ENCODE measurements around the gene ALG1. TPM values are rescaled to one million over a fixed set of nuclear protein-coding genes. Genes with fewer than 3 reads are reported as not detected.

Gene ALG1
- total and polyA plus RNA-seq, 2 donors from 2014 or later: 23.4 to 26.4 TPM

- H3K27me3 ChIP-seq (ENCODE audit: control insufficient read depth, insufficient read depth, low read length): no peaks in the 10 kb centered on the region
- no peaks in the 10 kb centered on the region for H3K36me3 ChIP-seq (ENCODE audit: control insufficient read depth in 2 of 3, insufficient read depth in 3 of 3, low read length in 3 of 3)
- no peak overlapping the region for H3K4me3 ChIP-seq (ENCODE audit: low read length in 3 of 3)
- TF ChIP-seq, protein P1, sequence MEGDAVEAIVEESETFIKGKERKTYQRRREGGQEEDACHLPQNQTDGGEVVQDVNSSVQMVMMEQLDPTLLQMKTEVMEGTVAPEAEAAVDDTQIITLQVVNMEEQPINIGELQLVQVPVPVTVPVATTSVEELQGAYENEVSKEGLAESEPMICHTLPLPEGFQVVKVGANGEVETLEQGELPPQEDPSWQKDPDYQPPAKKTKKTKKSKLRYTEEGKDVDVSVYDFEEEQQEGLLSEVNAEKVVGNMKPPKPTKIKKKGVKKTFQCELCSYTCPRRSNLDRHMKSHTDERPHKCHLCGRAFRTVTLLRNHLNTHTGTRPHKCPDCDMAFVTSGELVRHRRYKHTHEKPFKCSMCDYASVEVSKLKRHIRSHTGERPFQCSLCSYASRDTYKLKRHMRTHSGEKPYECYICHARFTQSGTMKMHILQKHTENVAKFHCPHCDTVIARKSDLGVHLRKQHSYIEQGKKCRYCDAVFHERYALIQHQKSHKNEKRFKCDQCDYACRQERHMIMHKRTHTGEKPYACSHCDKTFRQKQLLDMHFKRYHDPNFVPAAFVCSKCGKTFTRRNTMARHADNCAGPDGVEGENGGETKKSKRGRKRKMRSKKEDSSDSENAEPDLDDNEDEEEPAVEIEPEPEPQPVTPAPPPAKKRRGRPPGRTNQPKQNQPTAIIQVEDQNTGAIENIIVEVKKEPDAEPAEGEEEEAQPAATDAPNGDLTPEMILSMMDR (IDR thresholded peaks at IDR 0.05; ENCODE audit: borderline replicate concordance, extremely low read depth, insufficient read depth): no peak
- no peaks in the 10 kb centered on the region for H3K9me3 ChIP-seq (ENCODE audit: control insufficient read depth in 2 of 3, insufficient read depth in 1 of 3, low read length in 3 of 3)
- H3K9ac ChIP-seq (ENCODE audit: low read length in 3 of 3): no peak overlapping the region
- DNase-seq (peak in 1 of 5 donors; percentile 16), FAIRE-seq (no peak)
- intact Hi-C loops (cut with DNase I): no loop called here
- no peaks in the 10 kb centered on the region for H3K4me1 ChIP-seq (ENCODE audit: control insufficient read depth in 2 of 3, insufficient read depth in 2 of 3, low read depth in 1 of 3, low read length in 3 of 3)
- H3K27ac ChIP-seq (ENCODE audit: low read depth in 2 of 2, low read length in 2 of 2): no peak overlapping the region
Observed at GRCh38 chr16:5054876-5055865, 16.5 kb upstream of the ALG1 start.

DNA sequence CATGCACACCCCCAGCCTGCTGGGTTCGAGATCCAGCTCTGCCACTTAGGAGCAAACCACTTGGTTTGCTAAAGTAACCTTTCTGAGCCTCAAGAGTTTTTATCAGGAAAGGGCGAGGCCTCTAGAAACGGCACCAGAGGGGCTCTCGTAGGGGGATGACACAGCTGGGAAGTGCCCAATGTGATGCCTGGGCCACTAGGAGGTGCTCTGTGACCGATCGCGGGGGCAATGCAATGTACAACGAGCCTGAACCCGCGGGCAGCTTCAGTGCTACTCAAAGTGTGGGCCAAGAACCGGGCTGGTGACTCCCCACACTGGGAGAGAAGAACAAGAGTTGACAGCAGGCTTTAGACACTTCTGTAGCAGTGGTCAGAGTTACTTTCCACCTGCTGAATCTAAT, 15.3 kb upstream of the ALG1 start:
- no peaks in the 10 kb centered on the region for H3K27me3 ChIP-seq (ENCODE audit: control insufficient read depth, insufficient read depth, low read length)
- no peaks in the 10 kb centered on the region for H3K4me1 ChIP-seq (ENCODE audit: control insufficient read depth in 2 of 3, insufficient read depth in 2 of 3, low read depth in 1 of 3, low read length in 3 of 3)
- H3K4me3 ChIP-seq (ENCODE audit: low read length in 3 of 3): no peak overlapping the region
- no peaks in the 10 kb centered on the region for H3K36me3 ChIP-seq (ENCODE audit: control insufficient read depth in 2 of 3, insufficient read depth in 3 of 3, low read length in 3 of 3)
- H3K27ac ChIP-seq (ENCODE audit: low read depth in 2 of 2, low read length in 2 of 2): no peak overlapping the region
- TF ChIP-seq, protein P1 (IDR thresholded peaks at IDR 0.05; ENCODE audit: borderline replicate concordance, extremely low read depth, insufficient read depth): no peak
- FAIRE-seq (no peak), DNase-seq (peak in 1 of 5 donors; percentile 21)
- no peaks in the 10 kb centered on the region for H3K9me3 ChIP-seq (ENCODE audit: control insufficient read depth in 2 of 3, insufficient read depth in 1 of 3, low read length in 3 of 3)
- H3K9ac ChIP-seq (ENCODE audit: low read length in 3 of 3): no peak overlapping the region
- intact Hi-C loops (cut with DNase I): no loop called here

DNA sequence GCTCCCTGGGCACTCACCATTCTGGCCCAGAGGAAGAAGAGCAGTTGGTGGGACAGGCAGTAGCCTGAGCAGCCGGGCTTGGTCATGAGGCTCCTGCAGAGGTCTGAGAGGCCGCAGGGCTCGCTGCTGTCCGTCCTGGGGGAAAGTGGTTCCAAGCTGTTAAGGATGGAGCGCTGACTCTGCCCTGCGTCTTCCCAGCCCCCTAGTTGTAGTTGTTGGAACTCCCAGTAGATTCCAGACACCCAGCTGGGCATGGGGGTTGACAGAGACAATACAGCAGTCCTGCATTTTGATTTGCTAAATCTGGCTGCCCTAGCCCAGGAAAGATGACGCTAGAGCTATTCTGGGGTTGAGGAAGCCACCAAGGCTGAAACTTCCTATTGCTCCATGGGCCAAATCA, 13.2 kb upstream of the ALG1 start:
- Histone ChIP-seq H3K9ac (ENCODE audit: low read length in 3 of 3) (no peak overlapping the region), H3K27ac (ENCODE audit: low read depth in 2 of 2, low read length in 2 of 2) (no peak overlapping the region), H3K4me1 (ENCODE audit: control insufficient read depth in 2 of 3, insufficient read depth in 2 of 3, low read depth in 1 of 3, low read length in 3 of 3) (no peaks in the 10 kb centered on the region), H3K36me3 (ENCODE audit: control insufficient read depth in 2 of 3, insufficient read depth in 3 of 3, low read length in 3 of 3) (no peaks in the 10 kb centered on the region), H3K9me3 (ENCODE audit: control insufficient read depth in 2 of 3, insufficient read depth in 1 of 3, low read length in 3 of 3) (no peaks in the 10 kb centered on the region), H3K4me3 (ENCODE audit: low read length in 3 of 3) (no peak overlapping the region), H3K27me3 (ENCODE audit: control insufficient read depth, insufficient read depth, low read length) (no peaks in the 10 kb centered on the region)
- TF ChIP-seq, protein P1 (IDR thresholded peaks at IDR 0.05; ENCODE audit: borderline replicate concordance, extremely low read depth, insufficient read depth): no peak
- intact Hi-C loops (cut with DNase I): no loop called here
- DNase-seq (no peak), FAIRE-seq (no peak)

All from kidney (tissue), 14 donors.